Neural progenitor cell (in vitro differentiated cells): ENCODE measurements around the gene BRD9. TPM values are rescaled to one million over a fixed set of nuclear protein-coding genes. Genes with fewer than 3 reads are reported as not detected.
"Not testable (repeated sequence)": the region's sequence is repeated elsewhere in the genome, so short reads cannot be mapped to it uniquely, and the experiment has no call there.

ENCODE experiments used
- DNase-seq: peaks from one replicate; pipeline ENCODE4 v3.0.0-alpha.2; 2016; ENCODE audit warnings: low spot score
- H2AFZ ChIP-seq: fragments of 200-600 bp; sonication (generic); replicated peaks from 2 replicates; pipeline ENCODE4 v1.6.1; 2016; ENCODE audit warnings: antibody characterized with exemption
- H3F3A ChIP-seq: fragments of 200-600 bp; sonication (generic); 2 replicates; pipeline ENCODE4 v1.6.1; 2016; ENCODE audit warnings: antibody characterized with exemption, low read depth
- H3K27ac ChIP-seq: fragments of 200-600 bp; sonication (generic); 2 replicates; pipeline ENCODE4 v1.5.1; 2016; ENCODE audit warnings: mild to moderate bottlenecking
- H3K27me3 ChIP-seq: fragments of 200-600 bp; sonication (generic); 2 replicates; pipeline ENCODE4 v1.6.1; 2016; ENCODE audit warnings: mild to moderate bottlenecking, moderate library complexity
- H3K36me3 ChIP-seq: fragments of 200-600 bp; sonication (generic); 2 replicates; pipeline ENCODE4 v1.5.1; 2016
- H3K4me1 ChIP-seq: fragments of 200-600 bp; sonication (generic); 2 replicates; pipeline ENCODE4 v1.6.1; 2016; ENCODE audit warnings: mixed run types
- H3K4me2 ChIP-seq: fragments of 200-600 bp; sonication (generic); 2 replicates; pipeline ENCODE4 v1.6.1; 2016
- H3K4me3 ChIP-seq: fragments of 200-600 bp; sonication (generic); 2 replicates; pipeline ENCODE4 v1.5.1; 2016
- H3K79me2 ChIP-seq: fragments of 200-600 bp; sonication (generic); 2 replicates; pipeline ENCODE4 v1.6.1; 2016; ENCODE audit warnings: low read depth
- H3K9ac ChIP-seq: fragments of 200-600 bp; sonication (generic); 2 replicates; pipeline ENCODE4 v1.6.1; 2016
- H3K9me3 ChIP-seq: fragments of 200-600 bp; sonication (generic); 2 replicates; pipeline ENCODE4 v1.5.1; 2016; ENCODE audit warnings: low read depth
- H4K20me1 ChIP-seq: fragments of 200-600 bp; sonication (generic); 2 replicates; pipeline ENCODE4 v1.6.1; 2016; ENCODE audit warnings: low read depth
- H3K27ac Mint-ChIP-seq: 3 replicates; pipeline ENCODE4 v1.8.0; 2021; ENCODE audit warnings: mixed read lengths
- H3K27me3 Mint-ChIP-seq: 2 replicates; pipeline ENCODE4 v1.8.0; 2022; ENCODE audit warnings: low read depth, mild to moderate bottlenecking, inconsistent platforms, moderate library complexity, mixed read lengths; ENCODE audit not compliant: insufficient read depth
- H3K36me3 Mint-ChIP-seq: 3 replicates; pipeline ENCODE4 v1.8.0; 2021; ENCODE audit warnings: mixed read lengths
- H3K4me1 Mint-ChIP-seq: 3 replicates; pipeline ENCODE4 v1.8.0; 2021; ENCODE audit warnings: mixed read lengths
- H3K4me3 Mint-ChIP-seq: 3 replicates; pipeline ENCODE4 v1.8.0; 2021; ENCODE audit warnings: mild to moderate bottlenecking, moderate library complexity, mixed read lengths
- H3K9me3 Mint-ChIP-seq: 3 replicates; pipeline ENCODE4 v1.8.0; 2020; ENCODE audit warnings: mixed read lengths
- EZH2 ChIP-seq: fragments of 200-600 bp; sonication (generic); IDR thresholded peaks from 2 replicates; pipeline ENCODE4 v1.6.1; 2017; ENCODE audit warnings: antibody characterized with exemption, mild to moderate bottlenecking, moderate library complexity
- EZH2phosphoT487 ChIP-seq: fragments of 200-600 bp; sonication (generic); IDR thresholded peaks from 2 replicates; pipeline ENCODE4 v1.6.1; 2017; ENCODE audit warnings: antibody characterized with exemption
- total RNA-seq: library from RNA; depleted of rRNA; stranded (reverse); fragments of >200 nt; gene quantifications from 2 replicates; pipeline ENCODE4 v1.2.3, GENCODE V29; 2015; ENCODE audit warnings: low replicate concordance
- TF ChIP-seq, protein P1 (sequence below): fragments of 200-600 bp; sonication (generic); IDR thresholded peaks from 2 replicates; pipeline ENCODE4 v1.5.1; 2017; ENCODE audit warnings: antibody characterized with exemption, mild to moderate bottlenecking

Gene BRD9
- total RNA-seq, 1 donor from 2014 or later = 37.5 TPM

DNA sequence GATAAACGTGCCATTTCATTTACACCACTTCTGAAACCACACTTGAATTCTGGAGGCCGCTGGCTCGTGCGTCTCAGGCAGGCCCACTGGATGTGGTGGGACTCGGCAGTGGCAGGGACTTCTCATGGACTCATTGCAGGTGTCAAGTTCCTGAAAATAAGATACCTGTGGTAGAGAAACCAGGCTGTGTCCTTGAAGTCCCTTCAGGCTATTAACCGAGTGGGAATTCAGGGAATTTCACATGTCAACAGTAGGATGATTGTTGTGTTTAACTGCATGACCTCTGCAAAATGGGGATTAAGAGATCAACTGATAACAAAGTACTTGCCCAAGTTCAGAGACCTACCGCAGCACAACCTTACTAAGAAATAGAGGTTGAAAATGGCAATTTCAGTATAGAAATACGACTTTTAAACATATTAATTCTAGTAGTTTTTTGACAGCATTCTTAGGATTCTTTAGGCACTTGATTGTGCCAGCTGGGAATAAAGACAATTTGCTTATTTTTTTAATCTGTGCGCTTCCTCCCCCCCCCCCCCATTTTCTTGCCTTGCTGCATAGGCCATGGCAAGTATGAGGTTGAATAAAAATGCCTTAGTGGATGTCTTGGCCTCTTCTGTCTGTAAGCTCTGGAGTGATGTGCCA is 26.9 kb upstream of the BRD9 start:
- Histone ChIP-seq H3F3A (peaks cover 3% of the 10 kb centered on the region), H3K27me3 (peaks cover 9% of the 10 kb centered on the region), H3K79me2 (no peaks in the 10 kb centered on the region), H2AFZ (no peak overlapping the region), H3K4me1 (no peaks in the 10 kb centered on the region), H3K9me3 (no peaks in the 10 kb centered on the region), H3K36me3 (no peaks in the 10 kb centered on the region), H3K4me3 (no peak overlapping the region), H4K20me1 (no peaks in the 10 kb centered on the region), H3K9ac (no peak overlapping the region), H3K4me2 (no peak overlapping the region), H3K27ac (no peak overlapping the region)
- no peaks in the 10 kb centered on the region for H3K27me3 Mint-ChIP-seq
- H3K4me3 Mint-ChIP-seq = no peak overlapping the region
- no peaks in the 10 kb centered on the region for H3K9me3 Mint-ChIP-seq
- no peak for TF ChIP-seq EZH2phosphoT487
- TF ChIP-seq EZH2 = no peak
- TF ChIP-seq, protein P1, sequence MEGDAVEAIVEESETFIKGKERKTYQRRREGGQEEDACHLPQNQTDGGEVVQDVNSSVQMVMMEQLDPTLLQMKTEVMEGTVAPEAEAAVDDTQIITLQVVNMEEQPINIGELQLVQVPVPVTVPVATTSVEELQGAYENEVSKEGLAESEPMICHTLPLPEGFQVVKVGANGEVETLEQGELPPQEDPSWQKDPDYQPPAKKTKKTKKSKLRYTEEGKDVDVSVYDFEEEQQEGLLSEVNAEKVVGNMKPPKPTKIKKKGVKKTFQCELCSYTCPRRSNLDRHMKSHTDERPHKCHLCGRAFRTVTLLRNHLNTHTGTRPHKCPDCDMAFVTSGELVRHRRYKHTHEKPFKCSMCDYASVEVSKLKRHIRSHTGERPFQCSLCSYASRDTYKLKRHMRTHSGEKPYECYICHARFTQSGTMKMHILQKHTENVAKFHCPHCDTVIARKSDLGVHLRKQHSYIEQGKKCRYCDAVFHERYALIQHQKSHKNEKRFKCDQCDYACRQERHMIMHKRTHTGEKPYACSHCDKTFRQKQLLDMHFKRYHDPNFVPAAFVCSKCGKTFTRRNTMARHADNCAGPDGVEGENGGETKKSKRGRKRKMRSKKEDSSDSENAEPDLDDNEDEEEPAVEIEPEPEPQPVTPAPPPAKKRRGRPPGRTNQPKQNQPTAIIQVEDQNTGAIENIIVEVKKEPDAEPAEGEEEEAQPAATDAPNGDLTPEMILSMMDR = no peak
- peaks cover 14% of the 10 kb centered on the region for H3K36me3 Mint-ChIP-seq
- peaks cover 3% of the 10 kb centered on the region for H3K4me1 Mint-ChIP-seq
- no peak overlapping the region for H3K27ac Mint-ChIP-seq
- DNase-seq = no peak

DNA sequence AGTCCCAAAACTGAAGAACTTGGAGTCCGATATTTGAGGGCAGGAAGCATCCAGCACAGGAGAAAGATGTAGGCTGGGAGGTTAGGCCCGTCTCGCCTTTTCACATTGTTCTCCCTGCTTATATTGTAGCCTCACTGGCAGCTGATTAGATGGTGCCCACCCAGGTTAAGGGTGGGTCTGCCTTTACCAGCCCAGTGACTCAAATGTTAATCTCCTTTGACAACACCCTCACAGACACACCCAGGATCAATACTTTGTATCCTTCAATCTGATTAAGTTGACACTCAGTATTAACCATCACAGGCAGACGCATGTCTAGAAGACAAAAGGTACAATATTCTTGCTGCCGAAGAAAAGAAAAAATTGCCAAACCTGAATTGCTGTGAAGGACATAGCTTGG is 26.1 kb upstream of the BRD9 start:
- not testable (repeated sequence) for H3K27ac ChIP-seq, H3K9ac ChIP-seq, H2AFZ ChIP-seq, H3K79me2 ChIP-seq, H3K9me3 Mint-ChIP-seq, H3F3A ChIP-seq, H3K27me3 Mint-ChIP-seq, H3K4me1 ChIP-seq, H3K4me3 Mint-ChIP-seq, H3K4me1 Mint-ChIP-seq, H3K27me3 ChIP-seq, H4K20me1 ChIP-seq, H3K4me3 ChIP-seq, H3K36me3 ChIP-seq, H3K9me3 ChIP-seq, H3K27ac Mint-ChIP-seq, DNase-seq, H3K4me2 ChIP-seq
- peaks cover 19% of the 10 kb centered on the region for H3K36me3 Mint-ChIP-seq

DNA sequence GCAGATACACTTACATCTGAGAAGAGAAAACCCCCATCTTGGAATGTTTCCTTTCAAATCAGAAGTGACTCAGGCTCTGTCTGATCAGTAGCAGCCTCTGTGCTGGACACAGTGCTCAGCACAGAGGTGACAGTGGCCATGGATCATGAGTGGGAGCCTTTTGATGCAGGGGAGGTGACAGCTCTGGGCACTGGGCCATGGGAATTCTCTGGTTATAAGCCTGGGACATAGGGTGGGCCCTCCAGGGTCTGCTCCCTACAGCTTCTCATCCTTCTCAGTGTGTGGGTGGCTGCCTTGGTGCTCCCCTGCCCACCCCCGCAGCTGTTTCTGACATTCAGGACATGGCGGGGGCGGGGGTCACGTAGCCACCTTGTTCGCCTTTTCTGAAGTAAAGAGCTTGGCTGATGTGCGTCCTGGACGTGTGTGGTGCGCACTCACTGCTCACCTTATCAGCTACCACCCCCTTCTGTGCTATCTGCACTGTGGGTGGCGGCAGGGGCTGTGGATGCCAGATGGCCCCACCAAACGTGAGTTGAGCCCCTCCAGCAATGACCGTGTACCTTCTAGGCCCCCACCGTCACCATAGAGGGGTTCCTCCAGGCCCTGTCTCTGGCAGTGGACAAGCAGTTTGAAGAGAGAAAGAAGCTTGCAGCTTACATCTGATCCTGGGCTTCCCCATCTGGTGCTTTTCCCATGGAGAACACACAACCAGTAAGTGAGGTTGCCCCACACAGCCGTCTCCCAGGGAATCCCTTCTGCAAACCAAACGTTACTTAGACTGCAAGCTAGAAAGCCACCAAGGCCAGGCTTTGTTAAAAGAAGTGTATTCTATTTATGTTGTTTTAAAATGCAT is 24.1 kb upstream of the BRD9 start:
- Histone ChIP-seq H3K79me2 (no peaks in the 10 kb centered on the region), H3K9me3 (no peaks in the 10 kb centered on the region), H3F3A (peaks cover 7% of the 10 kb centered on the region), H3K36me3 (no peaks in the 10 kb centered on the region), H2AFZ (no peak overlapping the region), H3K4me2 (no peak overlapping the region), H3K27ac (no peak overlapping the region), H4K20me1 (peaks cover 10% of the 10 kb centered on the region), H3K4me1 (peaks cover 12% of the 10 kb centered on the region), H3K4me3 (no peak overlapping the region), H3K27me3 (no peaks in the 10 kb centered on the region), H3K9ac (no peak overlapping the region)
- TF ChIP-seq, protein P1 = no peak
- no peak for TF ChIP-seq EZH2
- TF ChIP-seq EZH2phosphoT487 = no peak
- no peak for DNase-seq
- Mint-ChIP-seq H3K27me3 (peaks cover 4% of the 10 kb centered on the region), H3K36me3 (peaks cover 22% of the 10 kb centered on the region), H3K9me3 (no peaks in the 10 kb centered on the region), H3K27ac (no peak overlapping the region), H3K4me3 (no peak overlapping the region), H3K4me1 (peaks cover 23% of the 10 kb centered on the region)

DNA sequence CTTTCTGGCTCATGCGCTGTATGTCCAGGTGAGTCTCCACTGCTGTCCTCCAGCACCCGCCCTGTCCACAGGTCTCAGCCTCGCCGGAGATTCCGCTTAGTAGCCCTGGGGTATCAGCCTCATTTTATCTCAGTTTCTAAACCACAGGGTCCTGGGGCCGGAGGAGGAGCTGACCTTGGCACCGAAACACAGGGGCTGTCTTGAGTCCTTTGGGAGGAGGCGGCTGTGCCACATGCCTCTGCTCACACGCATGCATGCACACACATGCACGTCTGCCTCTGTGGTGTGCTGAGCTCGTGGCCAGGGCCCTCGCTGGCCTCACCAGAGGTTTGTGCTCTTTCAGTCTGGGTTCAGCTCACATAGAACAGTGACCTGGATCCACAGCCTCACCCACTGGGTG is 23.3 kb upstream of the BRD9 start:
- Histone ChIP-seq H2AFZ (no peak overlapping the region), H3F3A (peaks cover 7% of the 10 kb centered on the region), H3K79me2 (no peaks in the 10 kb centered on the region), H3K36me3 (no peaks in the 10 kb centered on the region), H3K27ac (no peak overlapping the region), H4K20me1 (peaks cover 10% of the 10 kb centered on the region), H3K27me3 (no peaks in the 10 kb centered on the region), H3K9ac (no peak overlapping the region), H3K4me2 (no peak overlapping the region), H3K4me3 (no peak overlapping the region), H3K4me1 (peaks cover 12% of the 10 kb centered on the region), H3K9me3 (no peaks in the 10 kb centered on the region)
- peaks cover 4% of the 10 kb centered on the region for H3K27me3 Mint-ChIP-seq
- DNase-seq = no peak
- peaks cover 22% of the 10 kb centered on the region for H3K36me3 Mint-ChIP-seq
- no peak overlapping the region for H3K4me3 Mint-ChIP-seq
- TF ChIP-seq, protein P1 = no peak
- TF ChIP-seq EZH2 (no peak), EZH2phosphoT487 (no peak)
- H3K9me3 Mint-ChIP-seq = no peaks in the 10 kb centered on the region
- H3K4me1 Mint-ChIP-seq = peaks cover 24% of the 10 kb centered on the region
- H3K27ac Mint-ChIP-seq = no peak overlapping the region

DNA sequence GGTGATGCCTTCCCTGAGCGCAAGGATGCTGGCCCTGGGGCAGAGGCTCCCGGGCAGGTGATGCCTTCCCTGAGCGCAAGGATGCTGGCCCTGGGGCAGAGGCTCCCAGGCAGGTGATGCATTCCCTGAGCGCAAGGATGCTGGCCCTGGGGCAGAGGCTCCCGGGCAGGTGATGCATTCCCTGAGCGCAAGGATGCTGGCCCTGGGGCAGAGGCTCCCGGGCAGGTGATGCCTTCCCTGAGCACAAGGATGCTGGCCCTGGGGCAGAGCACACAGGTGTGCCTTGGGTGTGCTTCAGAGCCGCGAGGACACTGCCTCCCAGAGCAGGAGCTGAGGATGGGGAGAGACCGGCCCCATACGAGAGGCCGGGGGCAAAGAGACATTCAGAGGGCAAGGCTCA is 22.7 kb upstream of the BRD9 start:
- H3K9me3 ChIP-seq, DNase-seq, H3K9ac ChIP-seq, H3K36me3 ChIP-seq, H3F3A ChIP-seq, H2AFZ ChIP-seq, H3K27ac Mint-ChIP-seq, H3K4me3 Mint-ChIP-seq, H3K27me3 Mint-ChIP-seq, H3K4me3 ChIP-seq, H3K27me3 ChIP-seq, H3K4me2 ChIP-seq, H3K79me2 ChIP-seq, H3K27ac ChIP-seq, H3K9me3 Mint-ChIP-seq: not testable (repeated sequence)
- H4K20me1 ChIP-seq = peaks cover 10% of the 10 kb centered on the region
- peaks cover 12% of the 10 kb centered on the region for H3K4me1 ChIP-seq
- peaks cover 22% of the 10 kb centered on the region for H3K36me3 Mint-ChIP-seq
- H3K4me1 Mint-ChIP-seq = peaks cover 24% of the 10 kb centered on the region
